GM23338 (cell line): ENCODE results near the gene PHF20. TPM values are rescaled to one million over a fixed set of nuclear protein-coding genes. Genes with fewer than 3 reads are reported as not detected.

Experiments used
- ATAC-seq: fragments of 200-7000 bp; cut with Tn5 transposase; 3 replicates; pipeline ENCODE4 v1.9.1; 2020
- DNase-seq: peaks from one replicate; pipeline ENCODE4 v3.0.0-alpha.2; 2015; ENCODE audit warnings: low spot score
- H2AFZ ChIP-seq: fragments of 200-600 bp; sonication (generic); 2 replicates; pipeline ENCODE4 v1.8.0; 2016; ENCODE audit warnings: antibody characterized with exemption, mild to moderate bottlenecking, moderate library complexity
- H3F3A ChIP-seq: fragments of 200-600 bp; sonication (generic); replicated peaks from 2 replicates; pipeline ENCODE4 v1.8.0; 2017; ENCODE audit warnings: antibody characterized with exemption, mixed run types, low read depth
- H3K27ac ChIP-seq: fragments of 200-600 bp; sonication (generic); 2 replicates; pipeline ENCODE4 v1.6.1; 2016; ENCODE audit warnings: low read depth
- H3K27me3 ChIP-seq: fragments of 200-600 bp; sonication (generic); 2 replicates; pipeline ENCODE4 v1.8.0; 2016; ENCODE audit warnings: mild to moderate bottlenecking, mixed run types, moderate library complexity; ENCODE audit not compliant: insufficient read depth
- H3K36me3 ChIP-seq: fragments of 200-600 bp; sonication (generic); 2 replicates; pipeline ENCODE4 v1.8.0; 2016; ENCODE audit warnings: mild to moderate bottlenecking; ENCODE audit not compliant: insufficient read depth
- H3K4me1 ChIP-seq: fragments of 200-600 bp; sonication (generic); 2 replicates; pipeline ENCODE4 v1.8.0; 2016; ENCODE audit warnings: mild to moderate bottlenecking, moderate library complexity; ENCODE audit not compliant: insufficient read depth
- H3K4me2 ChIP-seq: fragments of 200-600 bp; sonication (generic); 2 replicates; pipeline ENCODE4 v1.7.1; 2017; ENCODE audit warnings: mixed run types
- H3K4me3 ChIP-seq: fragments of 200-600 bp; sonication (generic); 2 replicates; pipeline ENCODE4 v1.6.1; 2016; ENCODE audit warnings: mixed run types
- H3K79me2 ChIP-seq: fragments of 200-600 bp; sonication (generic); replicated peaks from 2 replicates; pipeline ENCODE4 v1.8.0; 2017; ENCODE audit warnings: mild to moderate bottlenecking; ENCODE audit not compliant: insufficient read depth
- H3K9me2 ChIP-seq: fragments of 200-600 bp; sonication (generic); 2 replicates; pipeline ENCODE4 v1.8.0; 2017; ENCODE audit not compliant: insufficient read depth
- H4K20me1 ChIP-seq: fragments of 200-600 bp; sonication (generic); replicated peaks from 2 replicates; pipeline ENCODE4 v1.8.0; 2017; ENCODE audit warnings: mild to moderate bottlenecking; ENCODE audit not compliant: insufficient read depth
- H3K27ac Mint-ChIP-seq: 2 replicates; pipeline ENCODE4 v1.8.0; 2020; ENCODE audit warnings: inconsistent platforms, mild to moderate bottlenecking, moderate library complexity, mixed read lengths
- H3K27me3 Mint-ChIP-seq: 3 replicates; pipeline ENCODE4 v1.8.0; 2022; ENCODE audit warnings: low read depth, mild to moderate bottlenecking, moderate library complexity, mixed read lengths, inconsistent platforms; ENCODE audit not compliant: insufficient read depth, poor library complexity
- H3K36me3 Mint-ChIP-seq: 3 replicates; pipeline ENCODE4 v1.8.0; 2021; ENCODE audit warnings: low read depth, mild to moderate bottlenecking, inconsistent platforms, moderate library complexity, mixed read lengths
- H3K4me1 Mint-ChIP-seq: 3 replicates; pipeline ENCODE4 v1.8.0; 2020; ENCODE audit warnings: mild to moderate bottlenecking, inconsistent platforms, mixed read lengths
- H3K4me3 Mint-ChIP-seq: 3 replicates; pipeline ENCODE4 v1.8.0; 2021; ENCODE audit warnings: moderate library complexity, mild to moderate bottlenecking, inconsistent platforms, mixed read lengths
- H3K9me3 Mint-ChIP-seq: 3 replicates; pipeline ENCODE4 v1.8.0; 2020; ENCODE audit warnings: moderate library complexity, mild to moderate bottlenecking, inconsistent platforms, mixed read lengths
- EZH2 ChIP-seq: fragments of 200-600 bp; sonication (generic); IDR thresholded peaks from one replicate; pipeline ENCODE4 v1.8.0; 2017; ENCODE audit warnings: antibody characterized with exemption, mild to moderate bottlenecking, low read depth; ENCODE audit not compliant: unreplicated experiment
- EZH2phosphoT487 ChIP-seq: fragments of 200-600 bp; sonication (generic); IDR thresholded peaks from one replicate; pipeline ENCODE4 v1.8.1; 2018; ENCODE audit warnings: antibody characterized with exemption; ENCODE audit not compliant: unreplicated experiment
- NANOG ChIP-seq: IDR thresholded peaks from 2 replicates; pipeline ENCODE4 v1.6.1; 2016; ENCODE audit warnings: antibody characterized with exemption, borderline replicate concordance
- POLR2AphosphoS5 ChIP-seq: IDR thresholded peaks from 2 replicates; pipeline ENCODE4 v1.6.1; 2016; ENCODE audit warnings: antibody characterized with exemption, low read depth
- ZNF114 ChIP-seq: fragments of 250-450 bp; sonication (Bioruptor Pico); IDR thresholded peaks from 2 replicates; pipeline ENCODE4 v1.5.0; 2020; ENCODE audit warnings: mild to moderate bottlenecking, moderate library complexity
- ZNF331 ChIP-seq: fragments of 250-450 bp; sonication (Bioruptor Pico); IDR thresholded peaks from 2 replicates; pipeline ENCODE4 v1.5.0; 2020; ENCODE audit warnings: low read depth, mild to moderate bottlenecking, moderate library complexity
- polyA plus RNA-seq: library from polyadenylated mRNA; unstranded; fragments of >200 nt; fragmentation: Nextera tagmentation; extraction: Ambion mirVana; gene quantifications from 2 replicates; pipeline ENCODE4 v1.2.1, GENCODE V29; 2016
- total RNA-seq: library from RNA; depleted of rRNA; stranded (reverse); fragments of >200 nt; shearing (Covaris generic); gene quantifications from 2 replicates; pipeline ENCODE4 v1.2.3, GENCODE V29; 2014
- TF ChIP-seq, protein P1 (sequence below): IDR thresholded peaks from 2 replicates; pipeline ENCODE4 v1.6.1; 2016; ENCODE audit warnings: antibody characterized with exemption
- TF ChIP-seq, protein P2 (sequence below): fragments of 250-450 bp; sonication (Bioruptor Pico); IDR thresholded peaks from 2 replicates; pipeline ENCODE4 v1.5.0; 2020; ENCODE audit warnings: mild to moderate bottlenecking, moderate library complexity
- TF ChIP-seq, protein P3 (sequence below): IDR thresholded peaks from one replicate; pipeline ENCODE4 v1.6.1; 2018; ENCODE audit warnings: antibody characterized with exemption; ENCODE audit not compliant: unreplicated experiment

Gene PHF20
- total and polyA plus RNA-seq, 2 experiments from 2014 or later: 71.8 to 103 TPM

DNA sequence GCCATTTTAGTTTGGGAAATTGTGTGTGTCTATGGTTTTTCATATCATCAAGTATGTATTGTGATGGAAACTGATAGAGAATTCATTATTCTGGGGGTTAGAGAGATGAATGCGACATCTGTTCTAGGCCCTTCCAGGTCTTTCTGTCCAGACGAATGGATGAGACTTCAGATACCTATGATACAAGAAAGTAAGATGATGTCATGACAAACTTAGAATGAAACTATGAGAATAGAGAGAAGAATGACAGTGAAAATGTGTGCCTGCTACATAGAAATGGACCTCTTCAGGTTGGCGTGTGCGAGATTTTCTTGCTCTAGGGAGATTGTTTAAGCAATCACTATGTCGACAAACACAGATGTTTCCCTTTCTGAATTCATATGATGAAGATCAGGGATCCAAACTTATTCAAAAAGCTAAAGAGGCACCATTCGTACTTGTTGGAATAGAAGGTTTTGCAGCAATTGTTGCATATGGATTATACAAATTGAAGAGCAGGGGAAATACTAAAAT is 106.4 kb downstream of the PHF20 start:
- H3K4me1 ChIP-seq: 0 out of 2 replicates have a peak, but pooled peaks cover 5% of the 10 kb centered on the region
- Mint-ChIP-seq H3K4me1 (peaks cover 7% of the 10 kb centered on the region; the same call in 2 of the 3 replicates), H3K36me3 (0 out of 3 replicates have a peak, but pooled peaks cover 3% of the 10 kb centered on the region), H3K27me3 (no peaks in the 10 kb centered on the region), H3K27ac (no peak overlapping the region), H3K9me3 (no peaks in the 10 kb centered on the region), H3K4me3 (no peak overlapping the region)
- H3K4me2 ChIP-seq: no peak overlapping the region
- H3F3A ChIP-seq: no peaks in the 10 kb centered on the region
- no peaks in the 10 kb centered on the region for H3K36me3 ChIP-seq
- H2AFZ ChIP-seq: no peak overlapping the region
- no peak for TF ChIP-seq EZH2phosphoT487
- TF ChIP-seq, protein P1, sequence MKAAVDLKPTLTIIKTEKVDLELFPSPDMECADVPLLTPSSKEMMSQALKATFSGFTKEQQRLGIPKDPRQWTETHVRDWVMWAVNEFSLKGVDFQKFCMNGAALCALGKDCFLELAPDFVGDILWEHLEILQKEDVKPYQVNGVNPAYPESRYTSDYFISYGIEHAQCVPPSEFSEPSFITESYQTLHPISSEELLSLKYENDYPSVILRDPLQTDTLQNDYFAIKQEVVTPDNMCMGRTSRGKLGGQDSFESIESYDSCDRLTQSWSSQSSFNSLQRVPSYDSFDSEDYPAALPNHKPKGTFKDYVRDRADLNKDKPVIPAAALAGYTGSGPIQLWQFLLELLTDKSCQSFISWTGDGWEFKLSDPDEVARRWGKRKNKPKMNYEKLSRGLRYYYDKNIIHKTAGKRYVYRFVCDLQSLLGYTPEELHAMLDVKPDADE: no peak
- TF ChIP-seq NANOG: no peak
- TF ChIP-seq, protein P2, sequence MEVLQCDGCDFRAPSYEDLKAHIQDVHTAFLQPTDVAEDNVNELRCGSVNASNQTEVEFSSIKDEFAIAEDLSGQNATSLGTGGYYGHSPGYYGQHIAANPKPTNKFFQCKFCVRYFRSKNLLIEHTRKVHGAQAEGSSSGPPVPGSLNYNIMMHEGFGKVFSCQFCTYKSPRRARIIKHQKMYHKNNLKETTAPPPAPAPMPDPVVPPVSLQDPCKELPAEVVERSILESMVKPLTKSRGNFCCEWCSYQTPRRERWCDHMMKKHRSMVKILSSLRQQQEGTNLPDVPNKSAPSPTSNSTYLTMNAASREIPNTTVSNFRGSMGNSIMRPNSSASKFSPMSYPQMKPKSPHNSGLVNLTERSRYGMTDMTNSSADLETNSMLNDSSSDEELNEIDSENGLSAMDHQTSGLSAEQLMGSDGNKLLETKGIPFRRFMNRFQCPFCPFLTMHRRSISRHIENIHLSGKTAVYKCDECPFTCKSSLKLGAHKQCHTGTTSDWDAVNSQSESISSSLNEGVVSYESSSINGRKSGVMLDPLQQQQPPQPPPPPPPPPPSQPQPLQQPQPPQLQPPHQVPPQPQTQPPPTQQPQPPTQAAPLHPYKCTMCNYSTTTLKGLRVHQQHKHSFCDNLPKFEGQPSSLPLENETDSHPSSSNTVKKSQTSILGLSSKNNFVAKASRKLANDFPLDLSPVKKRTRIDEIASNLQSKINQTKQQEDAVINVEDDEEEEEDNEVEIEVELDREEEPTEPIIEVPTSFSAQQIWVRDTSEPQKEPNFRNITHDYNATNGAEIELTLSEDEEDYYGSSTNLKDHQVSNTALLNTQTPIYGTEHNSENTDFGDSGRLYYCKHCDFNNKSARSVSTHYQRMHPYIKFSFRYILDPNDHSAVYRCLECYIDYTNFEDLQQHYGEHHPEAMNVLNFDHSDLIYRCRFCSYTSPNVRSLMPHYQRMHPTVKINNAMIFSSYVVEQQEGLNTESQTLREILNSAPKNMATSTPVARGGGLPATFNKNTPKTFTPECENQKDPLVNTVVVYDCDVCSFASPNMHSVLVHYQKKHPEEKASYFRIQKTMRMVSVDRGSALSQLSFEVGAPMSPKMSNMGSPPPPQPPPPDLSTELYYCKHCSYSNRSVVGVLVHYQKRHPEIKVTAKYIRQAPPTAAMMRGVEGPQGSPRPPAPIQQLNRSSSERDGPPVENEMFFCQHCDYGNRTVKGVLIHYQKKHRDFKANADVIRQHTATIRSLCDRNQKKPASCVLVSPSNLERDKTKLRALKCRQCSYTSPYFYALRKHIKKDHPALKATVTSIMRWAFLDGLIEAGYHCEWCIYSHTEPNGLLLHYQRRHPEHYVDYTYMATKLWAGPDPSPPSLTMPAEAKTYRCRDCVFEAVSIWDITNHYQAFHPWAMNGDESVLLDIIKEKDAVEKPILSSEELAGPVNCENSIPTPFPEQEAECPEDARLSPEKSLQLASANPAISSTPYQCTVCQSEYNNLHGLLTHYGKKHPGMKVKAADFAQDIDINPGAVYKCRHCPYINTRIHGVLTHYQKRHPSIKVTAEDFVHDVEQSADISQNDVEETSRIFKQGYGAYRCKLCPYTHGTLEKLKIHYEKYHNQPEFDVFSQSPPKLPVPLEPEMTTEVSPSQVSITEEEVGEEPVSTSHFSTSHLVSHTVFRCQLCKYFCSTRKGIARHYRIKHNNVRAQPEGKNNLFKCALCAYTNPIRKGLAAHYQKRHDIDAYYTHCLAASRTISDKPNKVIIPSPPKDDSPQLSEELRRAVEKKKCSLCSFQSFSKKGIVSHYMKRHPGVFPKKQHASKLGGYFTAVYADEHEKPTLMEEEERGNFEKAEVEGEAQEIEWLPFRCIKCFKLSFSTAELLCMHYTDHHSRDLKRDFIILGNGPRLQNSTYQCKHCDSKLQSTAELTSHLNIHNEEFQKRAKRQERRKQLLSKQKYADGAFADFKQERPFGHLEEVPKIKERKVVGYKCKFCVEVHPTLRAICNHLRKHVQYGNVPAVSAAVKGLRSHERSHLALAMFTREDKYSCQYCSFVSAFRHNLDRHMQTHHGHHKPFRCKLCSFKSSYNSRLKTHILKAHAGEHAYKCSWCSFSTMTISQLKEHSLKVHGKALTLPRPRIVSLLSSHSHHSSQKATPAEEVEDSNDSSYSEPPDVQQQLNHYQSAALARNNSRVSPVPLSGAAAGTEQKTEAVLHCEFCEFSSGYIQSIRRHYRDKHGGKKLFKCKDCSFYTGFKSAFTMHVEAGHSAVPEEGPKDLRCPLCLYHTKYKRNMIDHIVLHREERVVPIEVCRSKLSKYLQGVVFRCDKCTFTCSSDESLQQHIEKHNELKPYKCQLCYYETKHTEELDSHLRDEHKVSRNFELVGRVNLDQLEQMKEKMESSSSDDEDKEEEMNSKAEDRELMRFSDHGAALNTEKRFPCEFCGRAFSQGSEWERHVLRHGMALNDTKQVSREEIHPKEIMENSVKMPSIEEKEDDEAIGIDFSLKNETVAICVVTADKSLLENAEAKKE (CRISPR knock-in tag): no peak
- TF ChIP-seq, protein P3, sequence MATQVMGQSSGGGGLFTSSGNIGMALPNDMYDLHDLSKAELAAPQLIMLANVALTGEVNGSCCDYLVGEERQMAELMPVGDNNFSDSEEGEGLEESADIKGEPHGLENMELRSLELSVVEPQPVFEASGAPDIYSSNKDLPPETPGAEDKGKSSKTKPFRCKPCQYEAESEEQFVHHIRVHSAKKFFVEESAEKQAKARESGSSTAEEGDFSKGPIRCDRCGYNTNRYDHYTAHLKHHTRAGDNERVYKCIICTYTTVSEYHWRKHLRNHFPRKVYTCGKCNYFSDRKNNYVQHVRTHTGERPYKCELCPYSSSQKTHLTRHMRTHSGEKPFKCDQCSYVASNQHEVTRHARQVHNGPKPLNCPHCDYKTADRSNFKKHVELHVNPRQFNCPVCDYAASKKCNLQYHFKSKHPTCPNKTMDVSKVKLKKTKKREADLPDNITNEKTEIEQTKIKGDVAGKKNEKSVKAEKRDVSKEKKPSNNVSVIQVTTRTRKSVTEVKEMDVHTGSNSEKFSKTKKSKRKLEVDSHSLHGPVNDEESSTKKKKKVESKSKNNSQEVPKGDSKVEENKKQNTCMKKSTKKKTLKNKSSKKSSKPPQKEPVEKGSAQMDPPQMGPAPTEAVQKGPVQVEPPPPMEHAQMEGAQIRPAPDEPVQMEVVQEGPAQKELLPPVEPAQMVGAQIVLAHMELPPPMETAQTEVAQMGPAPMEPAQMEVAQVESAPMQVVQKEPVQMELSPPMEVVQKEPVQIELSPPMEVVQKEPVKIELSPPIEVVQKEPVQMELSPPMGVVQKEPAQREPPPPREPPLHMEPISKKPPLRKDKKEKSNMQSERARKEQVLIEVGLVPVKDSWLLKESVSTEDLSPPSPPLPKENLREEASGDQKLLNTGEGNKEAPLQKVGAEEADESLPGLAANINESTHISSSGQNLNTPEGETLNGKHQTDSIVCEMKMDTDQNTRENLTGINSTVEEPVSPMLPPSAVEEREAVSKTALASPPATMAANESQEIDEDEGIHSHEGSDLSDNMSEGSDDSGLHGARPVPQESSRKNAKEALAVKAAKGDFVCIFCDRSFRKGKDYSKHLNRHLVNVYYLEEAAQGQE: no peak
- no peak for TF ChIP-seq POLR2AphosphoS5
- TF ChIP-seq ZNF331: no peak
- TF ChIP-seq EZH2: no peak
- no peak for TF ChIP-seq ZNF114
- H3K27ac ChIP-seq: no peak overlapping the region
- DNase-seq (no peak), ATAC-seq (no peak)
- no peaks in the 10 kb centered on the region for H4K20me1 ChIP-seq
- H3K9me2 ChIP-seq: no peaks in the 10 kb centered on the region
- no peaks in the 10 kb centered on the region for H3K27me3 ChIP-seq
- H3K79me2 ChIP-seq: no peaks in the 10 kb centered on the region
- H3K4me3 ChIP-seq: no peak overlapping the region
